ENCODE measurements around the gene WDR87. TPM values are rescaled to one million over a fixed set of nuclear protein-coding genes. Genes with fewer than 3 reads are reported as not detected.
A peak's percentile ranks its signal among the peaks of the same experiment; 100 is the strongest.
"Not testable (repeated sequence)": the region's sequence is repeated elsewhere in the genome, so short reads cannot be mapped to it uniquely, and the experiment has no call there.

Gene WDR87
- polyA plus RNA-seq, 4 donors: 0.01 TPM; not detected in 3

DNA sequence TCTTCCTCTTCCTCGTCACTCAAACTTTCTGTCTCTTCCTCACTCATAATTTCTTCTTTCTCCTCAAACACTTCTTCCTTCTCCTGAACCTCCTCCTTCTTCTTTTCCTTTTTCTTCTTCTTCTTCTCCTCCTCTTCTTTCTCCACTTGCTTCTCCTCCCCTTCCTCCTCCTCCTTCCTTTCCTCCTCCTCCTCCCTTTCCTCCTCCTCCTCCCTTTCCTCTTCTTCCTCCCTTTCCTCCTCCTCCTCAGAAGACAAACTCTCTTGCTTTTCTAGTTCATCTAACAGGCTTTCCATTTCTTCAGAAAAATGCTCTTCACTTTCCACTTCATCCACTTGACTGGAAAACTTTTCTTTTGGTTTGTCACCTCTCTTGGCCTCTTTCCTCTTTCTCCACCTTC lies 19.8 kb downstream of the WDR87 start:
- no peaks in the 10 kb centered on the region for H3K36me3 ChIP-seq (ENCODE audit: control insufficient read depth in 3 of 3, insufficient read depth in 2 of 3, low read depth in 1 of 3, low read length in 3 of 3)
- no peak overlapping the region for H3K4me3 ChIP-seq (ENCODE audit: low read depth in 1 of 3, low read length in 3 of 3)
- FAIRE-seq (no peak), DNase-seq (no peak)
- WGBS, 3 donors: 64 to 81% (median 75%) methylated on average over 1 of the region's 1 CpG
- H3K27ac ChIP-seq (ENCODE audit: low read depth in 1 of 3, low read length in 2 of 3): no peak overlapping the region
- no peaks in the 10 kb centered on the region for H3K4me1 ChIP-seq (ENCODE audit: control insufficient read depth in 3 of 3, insufficient read depth in 2 of 3, low read depth in 1 of 3, low read length in 2 of 3)
- H3K9me3 ChIP-seq (ENCODE audit: control insufficient read depth in 2 of 2, insufficient read depth in 1 of 2, low read depth in 1 of 2, low read length in 1 of 2): peaks cover 0 to 12% of the 10 kb centered on the region in 2 donors
- peaks cover 0 to 7% (median 0%) of the 10 kb centered on the region in 3 donors for H3K27me3 ChIP-seq (ENCODE audit: control insufficient read depth in 3 of 3, insufficient read depth in 3 of 3, low read length in 3 of 3)

DNA sequence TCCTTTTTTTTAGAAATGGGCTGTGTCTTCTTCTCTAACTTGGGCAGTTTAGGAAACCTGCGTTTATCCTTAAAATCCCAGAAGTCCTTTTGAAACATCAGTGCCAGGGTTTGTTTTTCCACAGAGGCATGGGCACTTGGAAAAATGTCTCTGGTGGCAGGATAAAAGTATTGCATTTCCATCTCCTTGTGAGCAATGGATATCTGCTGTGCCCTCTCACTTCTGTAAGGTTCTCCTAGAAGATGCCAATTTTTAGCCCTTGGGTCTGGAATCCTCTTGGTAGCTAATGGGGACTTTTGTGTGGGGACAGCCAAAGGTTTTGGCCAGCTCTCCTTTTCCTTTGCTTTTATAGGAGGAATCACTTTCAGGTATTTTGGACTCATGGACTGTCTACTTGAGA lies 21.0 kb downstream of the WDR87 start:
- Histone ChIP-seq H3K36me3 (ENCODE audit: control insufficient read depth in 3 of 3, insufficient read depth in 2 of 3, low read depth in 1 of 3, low read length in 3 of 3) (no peaks in the 10 kb centered on the region), H3K27me3 (ENCODE audit: control insufficient read depth in 3 of 3, insufficient read depth in 3 of 3, low read length in 3 of 3) (peaks cover 0 to 7% (median 0%) of the 10 kb centered on the region in 3 donors), H3K4me1 (ENCODE audit: control insufficient read depth in 3 of 3, insufficient read depth in 2 of 3, low read depth in 1 of 3, low read length in 2 of 3) (no peaks in the 10 kb centered on the region), H3K27ac (ENCODE audit: low read depth in 1 of 3, low read length in 2 of 3) (no peak overlapping the region), H3K4me3 (ENCODE audit: low read depth in 1 of 3, low read length in 3 of 3) (no peak overlapping the region), H3K9me3 (ENCODE audit: control insufficient read depth in 2 of 2, insufficient read depth in 1 of 2, low read depth in 1 of 2, low read length in 1 of 2) (peaks cover 0 to 12% of the 10 kb centered on the region in 2 donors)
- DNase-seq: no peak
- 90 to 100% (median 94%) methylated on average over 1 of the region's 1 CpG for WGBS, 3 donors
- FAIRE-seq: no peak

DNA sequence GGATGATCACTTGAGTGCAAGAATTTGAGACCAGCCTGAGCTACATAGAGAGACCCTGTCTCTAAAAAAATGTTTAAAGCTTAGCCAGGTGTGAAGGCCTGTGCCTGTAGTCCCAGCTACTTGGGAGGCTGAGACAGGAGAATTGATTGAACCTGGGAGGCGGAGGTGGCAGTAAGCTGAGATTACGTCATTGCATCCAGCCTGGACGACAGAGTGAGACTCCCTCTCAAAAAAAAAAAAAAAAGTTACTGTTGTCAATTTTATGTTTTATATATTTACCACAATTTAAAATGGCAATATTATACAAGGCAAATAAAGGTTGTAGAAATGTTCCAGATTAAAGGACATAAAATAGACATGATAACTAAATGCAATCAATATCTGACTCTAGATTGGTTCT lies 29.2 kb downstream of the WDR87 start:
- Histone ChIP-seq H3K4me3 (ENCODE audit: low read depth in 1 of 3, low read length in 3 of 3) (no peak overlapping the region), H3K27ac (ENCODE audit: low read depth in 1 of 3, low read length in 2 of 3) (no peak overlapping the region), H3K27me3 (ENCODE audit: control insufficient read depth in 3 of 3, insufficient read depth in 3 of 3, low read length in 3 of 3) (no peaks in the 10 kb centered on the region), H3K4me1 (ENCODE audit: control insufficient read depth in 3 of 3, insufficient read depth in 2 of 3, low read depth in 1 of 3, low read length in 2 of 3) (no peaks in the 10 kb centered on the region), H3K9me3 (ENCODE audit: control insufficient read depth in 2 of 2, insufficient read depth in 1 of 2, low read depth in 1 of 2, low read length in 1 of 2) (no peaks in the 10 kb centered on the region), H3K36me3 (ENCODE audit: control insufficient read depth in 3 of 3, insufficient read depth in 2 of 3, low read depth in 1 of 3, low read length in 3 of 3) (no peaks in the 10 kb centered on the region)
- 78 to 92% (median 87%) methylated on average over 3 of the region's 3 CpGs for WGBS, 3 donors
- no peak for FAIRE-seq
- no peak for DNase-seq

DNA sequence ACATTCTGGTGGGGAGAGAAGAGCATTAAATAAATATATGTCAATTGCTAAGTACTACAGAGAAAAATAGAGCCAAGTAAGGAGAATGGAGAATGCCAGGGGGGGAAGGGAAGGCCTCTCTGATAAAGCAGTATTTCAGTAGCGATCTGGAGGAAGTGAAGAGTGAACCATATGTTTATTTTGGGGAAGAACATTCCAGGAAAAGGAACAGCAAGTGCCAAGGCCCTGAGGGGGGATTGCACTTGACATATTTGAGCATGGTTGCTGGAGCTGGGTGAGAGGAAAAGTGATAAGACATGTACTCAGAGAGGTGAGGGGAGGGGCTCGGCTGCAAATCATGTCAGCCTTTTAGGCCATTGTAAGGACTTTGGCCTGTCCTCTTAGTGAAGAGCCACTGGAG lies 30.4 kb downstream of the WDR87 start:
- Histone ChIP-seq H3K27me3 (ENCODE audit: control insufficient read depth in 3 of 3, insufficient read depth in 3 of 3, low read length in 3 of 3) (no peaks in the 10 kb centered on the region), H3K4me3 (ENCODE audit: low read depth in 1 of 3, low read length in 3 of 3) (no peak overlapping the region), H3K4me1 (ENCODE audit: control insufficient read depth in 3 of 3, insufficient read depth in 2 of 3, low read depth in 1 of 3, low read length in 2 of 3) (no peaks in the 10 kb centered on the region), H3K36me3 (ENCODE audit: control insufficient read depth in 3 of 3, insufficient read depth in 2 of 3, low read depth in 1 of 3, low read length in 3 of 3) (no peaks in the 10 kb centered on the region), H3K9me3 (ENCODE audit: control insufficient read depth in 2 of 2, insufficient read depth in 1 of 2, low read depth in 1 of 2, low read length in 1 of 2) (no peaks in the 10 kb centered on the region), H3K27ac (ENCODE audit: low read depth in 1 of 3, low read length in 2 of 3) (no peak overlapping the region)
- 43 to 51% (median 43%) methylated on average over 2 of the region's 2 CpGs for WGBS, 3 donors
- no peak for DNase-seq
- no peak for FAIRE-seq

DNA sequence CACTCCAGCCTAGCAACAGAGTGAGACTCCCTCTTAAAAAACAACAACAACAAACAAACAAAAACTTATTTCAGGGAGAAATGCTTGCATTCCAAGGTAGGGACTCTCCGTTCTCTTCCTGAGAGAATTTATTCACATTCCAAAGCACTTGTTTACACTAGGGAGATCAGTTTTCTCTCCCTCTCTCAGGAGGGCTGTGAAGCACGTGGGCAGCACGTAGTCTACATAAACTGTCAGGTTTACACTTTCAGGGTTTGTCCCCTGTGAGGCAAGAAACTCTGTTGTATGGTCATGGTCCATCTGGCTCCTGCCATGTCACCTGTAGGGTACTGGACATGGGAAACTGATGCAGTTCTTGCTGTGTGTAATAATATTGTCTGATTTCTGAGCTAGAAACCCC lies 31.6 kb downstream of the WDR87 start:
- H3K4me3 ChIP-seq (ENCODE audit: low read depth in 1 of 3, low read length in 3 of 3): no peak overlapping the region
- no peaks in the 10 kb centered on the region for H3K36me3 ChIP-seq (ENCODE audit: control insufficient read depth in 3 of 3, insufficient read depth in 2 of 3, low read depth in 1 of 3, low read length in 3 of 3)
- H3K9me3 ChIP-seq (ENCODE audit: control insufficient read depth in 2 of 2, insufficient read depth in 1 of 2, low read depth in 1 of 2, low read length in 1 of 2): peaks cover 0 to 7% of the 10 kb centered on the region in 2 donors
- FAIRE-seq: no peak
- DNase-seq: no peak
- H3K27ac ChIP-seq (ENCODE audit: low read depth in 1 of 3, low read length in 2 of 3): no peak overlapping the region
- WGBS, 3 donors: 28 to 43% (median 43%) methylated on average over 3 of the region's 3 CpGs
- no peaks in the 10 kb centered on the region for H3K27me3 ChIP-seq (ENCODE audit: control insufficient read depth in 3 of 3, insufficient read depth in 3 of 3, low read length in 3 of 3)
- no peaks in the 10 kb centered on the region for H3K4me1 ChIP-seq (ENCODE audit: control insufficient read depth in 3 of 3, insufficient read depth in 2 of 3, low read depth in 1 of 3, low read length in 2 of 3)

DNA sequence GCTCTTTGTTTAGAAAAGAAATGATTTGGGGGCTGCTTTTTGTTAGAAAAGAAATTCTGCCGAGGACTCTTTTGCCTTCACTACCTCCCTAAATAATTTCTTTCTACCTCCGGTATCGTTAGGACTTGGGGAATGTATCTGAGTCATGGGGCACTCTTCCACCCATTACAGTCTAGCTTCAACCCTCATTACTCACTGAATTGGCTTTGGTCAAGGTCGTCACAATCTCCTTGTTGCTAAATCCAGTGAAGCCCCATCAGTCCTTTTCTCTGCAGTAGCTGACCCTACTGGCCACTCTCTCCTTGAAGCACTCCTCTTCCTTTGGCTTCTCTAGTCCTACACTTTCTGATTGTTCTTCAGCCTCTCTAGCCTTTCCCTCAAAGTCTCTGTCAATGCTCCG lies 34.0 kb downstream of the WDR87 start:
- FAIRE-seq (no peak), DNase-seq (no peak)
- H3K4me1 ChIP-seq (ENCODE audit: control insufficient read depth in 3 of 3, insufficient read depth in 2 of 3, low read depth in 1 of 3, low read length in 2 of 3): no peaks in the 10 kb centered on the region
- H3K4me3 ChIP-seq (ENCODE audit: low read depth in 1 of 3, low read length in 3 of 3): no peak overlapping the region
- H3K36me3 ChIP-seq (ENCODE audit: control insufficient read depth in 3 of 3, insufficient read depth in 2 of 3, low read depth in 1 of 3, low read length in 3 of 3): no peaks in the 10 kb centered on the region
- 68 to 77% (median 76%) methylated on average over 5 of the region's 5 CpGs for WGBS, 3 donors
- H3K27ac ChIP-seq (ENCODE audit: low read depth in 1 of 3, low read length in 2 of 3): no peak overlapping the region
- no peaks in the 10 kb centered on the region for H3K27me3 ChIP-seq (ENCODE audit: control insufficient read depth in 3 of 3, insufficient read depth in 3 of 3, low read length in 3 of 3)
- peaks cover 0 to 9% of the 10 kb centered on the region in 2 donors for H3K9me3 ChIP-seq (ENCODE audit: control insufficient read depth in 2 of 2, insufficient read depth in 1 of 2, low read depth in 1 of 2, low read length in 1 of 2)

DNA sequence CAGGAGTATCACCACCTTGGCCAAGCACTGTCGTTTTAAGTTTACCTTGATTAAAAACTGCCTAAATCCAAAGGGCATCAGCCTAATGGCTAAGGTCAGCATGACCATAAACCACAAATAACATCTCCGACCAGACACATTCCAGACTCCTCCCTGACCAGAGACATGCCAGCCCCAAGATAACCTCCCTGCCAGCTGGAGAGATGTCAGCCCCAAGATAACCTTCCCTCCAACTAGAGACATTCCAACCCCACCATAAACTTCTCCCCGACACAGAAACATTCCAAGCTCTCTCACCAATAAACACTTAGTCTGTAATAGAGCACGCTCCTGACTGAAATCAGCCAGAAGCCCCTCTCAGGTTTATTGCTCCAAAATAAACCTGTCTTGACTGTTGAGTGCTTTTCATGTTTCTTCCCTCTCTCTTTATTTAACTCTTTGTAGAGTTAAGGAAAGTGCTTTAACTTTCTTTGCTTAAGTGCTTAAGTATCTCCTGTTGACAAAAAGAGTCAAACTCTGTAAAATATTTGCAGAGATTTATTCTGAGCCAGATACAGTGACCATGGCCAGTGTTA lies 36.5 kb downstream of the WDR87 start:
- Histone ChIP-seq H3K4me1 (ENCODE audit: control insufficient read depth in 3 of 3, insufficient read depth in 2 of 3, low read depth in 1 of 3, low read length in 2 of 3) (no peaks in the 10 kb centered on the region), H3K36me3 (ENCODE audit: control insufficient read depth in 3 of 3, insufficient read depth in 2 of 3, low read depth in 1 of 3, low read length in 3 of 3) (no peaks in the 10 kb centered on the region), H3K27me3 (ENCODE audit: control insufficient read depth in 3 of 3, insufficient read depth in 3 of 3, low read length in 3 of 3) (no peaks in the 10 kb centered on the region), H3K27ac (ENCODE audit: low read depth in 1 of 3, low read length in 2 of 3) (no peak overlapping the region), H3K4me3 (ENCODE audit: low read depth in 1 of 3, low read length in 3 of 3) (no peak overlapping the region), H3K9me3 (ENCODE audit: control insufficient read depth in 2 of 2, insufficient read depth in 1 of 2, low read depth in 1 of 2, low read length in 1 of 2) (peaks cover 0 to 9% of the 10 kb centered on the region in 2 donors)
- 51 to 66% (median 53%) methylated on average over 4 of the region's 4 CpGs for WGBS, 3 donors
- FAIRE-seq (no peak), DNase-seq (no peak)

DNA sequence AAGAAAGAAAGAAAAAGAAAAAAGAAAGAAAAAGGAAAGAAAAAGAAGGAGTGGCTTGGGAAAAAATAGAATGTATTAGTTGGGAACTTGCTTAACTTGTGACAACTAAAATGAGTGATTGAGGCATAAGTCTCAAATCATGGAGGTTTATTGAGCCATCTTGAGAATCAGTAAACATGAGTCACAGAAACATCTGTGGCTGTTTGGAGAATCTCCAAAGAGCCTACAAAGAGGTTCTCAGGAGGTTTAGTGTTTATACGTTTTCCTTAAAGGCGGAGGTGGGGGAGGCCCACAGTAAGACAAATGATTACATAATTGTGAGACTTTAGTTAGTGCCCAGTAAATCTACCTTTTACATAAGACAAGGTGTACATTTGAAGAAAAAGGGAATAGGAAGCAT lies 38.6 kb downstream of the WDR87 start:
- no peaks in the 10 kb centered on the region for H3K36me3 ChIP-seq (ENCODE audit: control insufficient read depth in 3 of 3, insufficient read depth in 2 of 3, low read depth in 1 of 3, low read length in 3 of 3)
- H3K27ac ChIP-seq (ENCODE audit: low read depth in 1 of 3, low read length in 2 of 3): no peak overlapping the region
- no peaks in the 10 kb centered on the region for H3K4me1 ChIP-seq (ENCODE audit: control insufficient read depth in 3 of 3, insufficient read depth in 2 of 3, low read depth in 1 of 3, low read length in 2 of 3)
- no peak overlapping the region for H3K4me3 ChIP-seq (ENCODE audit: low read depth in 1 of 3, low read length in 3 of 3)
- H3K27me3 ChIP-seq (ENCODE audit: control insufficient read depth in 3 of 3, insufficient read depth in 3 of 3, low read length in 3 of 3): no peaks in the 10 kb centered on the region
- peaks cover 0 to 9% of the 10 kb centered on the region in 2 donors for H3K9me3 ChIP-seq (ENCODE audit: control insufficient read depth in 2 of 2, insufficient read depth in 1 of 2, low read depth in 1 of 2, low read length in 1 of 2)
- DNase-seq (peak in 1 of 2 donors; percentile 16), FAIRE-seq (no peak)
- WGBS, 3 donors: 45 to 55% (median 51%) methylated on average over 2 of the region's 2 CpGs

DNA sequence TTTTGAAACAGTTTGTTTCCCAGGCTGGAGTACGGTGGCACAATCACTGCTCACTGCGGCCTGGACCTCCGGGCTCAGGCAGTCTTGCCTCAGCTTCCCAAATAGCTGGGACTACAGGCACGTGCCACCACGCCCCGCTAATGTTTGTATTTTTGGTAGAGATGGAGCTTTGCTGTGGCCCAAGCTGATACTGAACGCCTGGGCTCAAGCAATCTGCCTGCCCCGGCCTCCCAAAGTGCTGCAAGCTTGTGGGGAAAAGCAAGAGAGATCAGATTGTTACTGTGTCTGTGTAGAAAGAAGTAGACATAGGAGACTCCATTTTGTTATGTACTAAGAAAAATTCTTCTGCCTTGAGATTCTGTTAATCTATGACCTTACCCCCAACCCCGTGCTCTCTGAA lies 40.5 kb downstream of the WDR87 start:
- WGBS, 3 donors: 84 to 85% (median 85%) methylated on average over 8 of the region's 9 CpGs
- H3K27me3 ChIP-seq (ENCODE audit: control insufficient read depth in 3 of 3, insufficient read depth in 3 of 3, low read length in 3 of 3); DNase-seq; H3K4me1 ChIP-seq (ENCODE audit: control insufficient read depth in 3 of 3, insufficient read depth in 2 of 3, low read depth in 1 of 3, low read length in 2 of 3); H3K4me3 ChIP-seq (ENCODE audit: low read depth in 1 of 3, low read length in 3 of 3); H3K36me3 ChIP-seq (ENCODE audit: control insufficient read depth in 3 of 3, insufficient read depth in 2 of 3, low read depth in 1 of 3, low read length in 3 of 3); H3K9me3 ChIP-seq (ENCODE audit: control insufficient read depth in 2 of 2, insufficient read depth in 1 of 2, low read depth in 1 of 2, low read length in 1 of 2); H3K27ac ChIP-seq (ENCODE audit: low read depth in 1 of 3, low read length in 2 of 3); FAIRE-seq: not testable (repeated sequence)
